B cell (primary cell): Measurements from ENCODE around the gene DNAH6. TPM values are rescaled to one million over a fixed set of nuclear protein-coding genes. Genes with fewer than 3 reads are reported as not detected.

Experiments used
- ATAC-seq: fragments of 200-7000 bp; cut with Tn5 transposase; one replicate; pipeline ENCODE4 v1.10.0; 2021; ENCODE audit warnings: low read depth, mild to moderate bottlenecking, moderate number of reproducible peaks, moderate library complexity
- CTCF ChIA-PET: fragments of 350-600 bp; sonication (Branson Sonifier 250); formaldehyde crosslinking; loops from one replicate; lab custom pipeline; 2021; ENCODE audit warnings: antibody characterized with exemption, inconsistent platforms; lab: Charles Lee
- POLR2A ChIA-PET: fragments of 350-600 bp; sonication (Branson Sonifier 250); formaldehyde crosslinking; loops from one replicate; lab custom pipeline; 2021; ENCODE audit warnings: antibody characterized with exemption; lab: Charles Lee
- DNase-seq: peaks from one replicate; pipeline ENCODE4 v3.0.0; 2013
- H2AFZ ChIP-seq: 2 replicates; pipeline ENCODE4 v1.6.1; 2012; ENCODE audit warnings: mild to moderate bottlenecking, low read depth, low read length; ENCODE audit not compliant: insufficient read depth, poor library complexity, severe bottlenecking
- H3K27ac ChIP-seq, 2 donors: 1 replicate in 1 of 2; 2 replicates in 1 of 2; pipeline ENCODE4 v1.5.1; 2012 to 2013; ENCODE audit warnings: low read length in 2 of 2, mild to moderate bottlenecking in 2 of 2, moderate library complexity in 1 of 2
- H3K27me3 ChIP-seq, 4 experiments: fragments of 200-600 bp in 1 of 4; sonication (generic) in 1 of 4; replicated peaks in 1 of 4; 1 replicate in 2 of 4; 2 replicates in 2 of 4; pipeline versions ENCODE4 v1.6.1 to v1.7.0; 2013 to 2016; ENCODE audit warnings: low read length in 3 of 4, mild to moderate bottlenecking in 2 of 4, mixed read lengths in 1 of 4, moderate library complexity in 1 of 4; ENCODE audit not compliant: insufficient read depth in 4 of 4, control insufficient read depth in 3 of 4; ENCODE audit errors: control extremely low read depth in 1 of 4
- H3K36me3 ChIP-seq, 2 experiments: replicated peaks in 1 of 2; 1 replicate in 1 of 2; 2 replicates in 1 of 2; pipeline versions ENCODE4 v1.6.1 to v1.7.1; 2013; ENCODE audit warnings: low read length in 1 of 2; ENCODE audit not compliant: insufficient read depth in 2 of 2, control insufficient read depth in 1 of 2; ENCODE audit errors: control extremely low read depth in 1 of 2, extremely low read depth in 1 of 2
- H3K4me1 ChIP-seq, 2 donors: fragments of 200-600 bp in 1 of 2; sonication (generic) in 1 of 2; 1 replicate in 1 of 2; 2 replicates in 1 of 2; pipeline versions ENCODE4 v1.5.1 to v1.6.1; 2013 to 2017; ENCODE audit warnings: low read length in 2 of 2; ENCODE audit not compliant: control insufficient read depth in 2 of 2, insufficient read depth in 2 of 2
- H3K4me2 ChIP-seq: replicated peaks from 2 replicates; pipeline ENCODE3; 2012; ENCODE audit warnings: mild to moderate bottlenecking, low read depth, low read length; ENCODE audit not compliant: poor library complexity, severe bottlenecking
- H3K4me3 ChIP-seq, 5 experiments: fragments of 200-600 bp in 1 of 5; sonication (generic) in 1 of 5; 1 replicate in 3 of 5; 2 replicates in 2 of 5; pipeline versions ENCODE4 v1.5.1 to v1.7.0; 2011 to 2016; ENCODE audit warnings: low read length in 4 of 5, mild to moderate bottlenecking in 4 of 5, low read depth in 2 of 5, control low read depth in 1 of 5, moderate library complexity in 1 of 5; ENCODE audit not compliant: insufficient read depth in 1 of 5; ENCODE audit errors: control extremely low read depth in 1 of 5, extremely low read depth in 1 of 5
- H3K79me2 ChIP-seq: fragments of 200-600 bp; sonication (generic); one replicate; pipeline ENCODE4 v1.6.0; 2016; ENCODE audit warnings: low read length; ENCODE audit not compliant: control insufficient read depth, insufficient read depth
- H3K9ac ChIP-seq: fragments of 200-600 bp; sonication (generic); 2 replicates; pipeline ENCODE4 v1.6.1; 2017; ENCODE audit warnings: mild to moderate bottlenecking, low read length, moderate library complexity
- H3K9me3 ChIP-seq, 3 donors: one replicate each; pipeline versions ENCODE4 v1.6.1 to v1.7.1; 2013; ENCODE audit warnings: low read length in 2 of 3; ENCODE audit not compliant: control insufficient read depth in 2 of 3, insufficient read depth in 1 of 3; ENCODE audit errors: control extremely low read depth in 1 of 3
- H4K20me1 ChIP-seq: 2 replicates; pipeline ENCODE4 v1.6.0; 2012; ENCODE audit warnings: mild to moderate bottlenecking, low read length; ENCODE audit not compliant: insufficient read depth, control insufficient read depth, poor library complexity, severe bottlenecking
- H3K27ac Mint-ChIP-seq: one replicate; pipeline ENCODE4 v1.8.0; 2021; ENCODE audit warnings: mixed read lengths
- H3K27me3 Mint-ChIP-seq: one replicate; pipeline ENCODE4 v1.8.0; 2021; ENCODE audit warnings: mixed read lengths
- H3K4me1 Mint-ChIP-seq: one replicate; pipeline ENCODE4 v1.8.0; 2021; ENCODE audit warnings: mixed read lengths
- H3K4me3 Mint-ChIP-seq: one replicate; pipeline ENCODE4 v1.8.0; 2021; ENCODE audit warnings: mixed read lengths
- H3K9me3 Mint-ChIP-seq: one replicate; pipeline ENCODE4 v1.8.0; 2022; ENCODE audit warnings: mixed read lengths; ENCODE audit not compliant: insufficient read depth
- EZH2 ChIP-seq: IDR thresholded peaks from 2 replicates; pipeline ENCODE4 v1.6.1; 2012; ENCODE audit warnings: borderline replicate concordance, low read depth, mild to moderate bottlenecking, moderate library complexity, low read length; ENCODE audit not compliant: insufficient read depth, poor library complexity, severe bottlenecking
- WGBS: methylation state at CpG from one replicate; pipeline ENCODE4 v1.1.5; 2013; ENCODE audit warnings: missing lambda C conversion rate; ENCODE audit not compliant: insufficient coverage; 5-methylcytosine and 5-hydroxymethylcytosine counted together
- intact Hi-C: fragments of 100-400 bp; cut with micrococcal nuclease; formaldehyde crosslinking; loops from one replicate; pipeline ENCODE4 v1.10.0; 2022
- polyA plus RNA-seq: library from polyadenylated mRNA; depleted of rRNA; stranded (reverse); fragments of >200 nt; gene quantifications from 2 replicates; pipeline ENCODE4 v1.2.3, GENCODE V29; 2012
- total RNA-seq, 2 donors: library from RNA; stranded (reverse); fragments of 120-200 nt in 1 of 2; gene quantifications; 1 replicate in 1 of 2; 2 replicates in 1 of 2; pipeline versions ENCODE4 v1.2.3 to v1.2.4, GENCODE V29; 2013 to 2022
- TF ChIP-seq, protein P1 (sequence below): fragments of 200-600 bp; IDR thresholded peaks from one replicate; pipeline ENCODE4 v1.8.0; 2022; ENCODE audit warnings: antibody characterized with exemption, mild to moderate bottlenecking

DNAH6 gene
- total and polyA plus RNA-seq, 2 donors (not counting 1 experiment from before 2014, with no cell fraction given): 0.01 to 1.9 TPM

DNA sequence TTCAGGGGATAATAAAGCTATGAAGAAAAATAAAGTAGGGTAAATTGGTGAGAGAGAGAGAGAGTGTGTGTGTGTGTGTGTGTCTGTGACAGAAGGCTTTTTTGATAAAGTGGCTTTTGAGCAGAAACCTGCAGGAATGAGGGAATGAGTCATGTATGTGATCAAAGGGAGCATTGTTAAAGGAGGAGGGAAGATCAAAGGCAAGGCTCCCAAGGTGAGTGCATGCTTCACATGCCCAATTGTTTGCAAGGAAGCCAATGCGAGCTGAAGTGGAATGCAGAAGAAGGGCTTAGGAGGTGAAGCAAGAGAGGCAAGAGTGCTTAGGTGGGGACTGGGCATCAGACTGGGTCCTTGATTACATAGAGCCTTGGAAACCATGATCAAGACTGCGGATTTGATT is 96.8 kb downstream of the DNAH6 start:
- DNase-seq (no peak), ATAC-seq (no peak)
- CTCF ChIA-PET: no interaction called here
- Histone ChIP-seq H3K4me1 (no peaks in the 10 kb centered on the region), H4K20me1 (no peaks in the 10 kb centered on the region), H3K27me3 (no peaks in the 10 kb centered on the region), H3K9me3 (no peaks in the 10 kb centered on the region), H3K79me2 (no peaks in the 10 kb centered on the region), H3K4me3 (no peak overlapping the region), H2AFZ (no peak overlapping the region), H3K4me2 (no peak overlapping the region), H3K36me3 (no peaks in the 10 kb centered on the region), H3K9ac (no peak overlapping the region), H3K27ac (no peak overlapping the region)
- H3K9me3 Mint-ChIP-seq: no peaks in the 10 kb centered on the region
- intact Hi-C loops: no loop called here
- no peaks in the 10 kb centered on the region for H3K27me3 Mint-ChIP-seq
- no peak overlapping the region for H3K4me3 Mint-ChIP-seq
- WGBS: 100% methylated on average over 1 of the region's 2 CpGs
- no peak overlapping the region for H3K27ac Mint-ChIP-seq
- POLR2A ChIA-PET: no interaction called here
- H3K4me1 Mint-ChIP-seq: no peaks in the 10 kb centered on the region
- no peak for TF ChIP-seq EZH2
- TF ChIP-seq, protein P1, sequence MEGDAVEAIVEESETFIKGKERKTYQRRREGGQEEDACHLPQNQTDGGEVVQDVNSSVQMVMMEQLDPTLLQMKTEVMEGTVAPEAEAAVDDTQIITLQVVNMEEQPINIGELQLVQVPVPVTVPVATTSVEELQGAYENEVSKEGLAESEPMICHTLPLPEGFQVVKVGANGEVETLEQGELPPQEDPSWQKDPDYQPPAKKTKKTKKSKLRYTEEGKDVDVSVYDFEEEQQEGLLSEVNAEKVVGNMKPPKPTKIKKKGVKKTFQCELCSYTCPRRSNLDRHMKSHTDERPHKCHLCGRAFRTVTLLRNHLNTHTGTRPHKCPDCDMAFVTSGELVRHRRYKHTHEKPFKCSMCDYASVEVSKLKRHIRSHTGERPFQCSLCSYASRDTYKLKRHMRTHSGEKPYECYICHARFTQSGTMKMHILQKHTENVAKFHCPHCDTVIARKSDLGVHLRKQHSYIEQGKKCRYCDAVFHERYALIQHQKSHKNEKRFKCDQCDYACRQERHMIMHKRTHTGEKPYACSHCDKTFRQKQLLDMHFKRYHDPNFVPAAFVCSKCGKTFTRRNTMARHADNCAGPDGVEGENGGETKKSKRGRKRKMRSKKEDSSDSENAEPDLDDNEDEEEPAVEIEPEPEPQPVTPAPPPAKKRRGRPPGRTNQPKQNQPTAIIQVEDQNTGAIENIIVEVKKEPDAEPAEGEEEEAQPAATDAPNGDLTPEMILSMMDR: no peak

DNA sequence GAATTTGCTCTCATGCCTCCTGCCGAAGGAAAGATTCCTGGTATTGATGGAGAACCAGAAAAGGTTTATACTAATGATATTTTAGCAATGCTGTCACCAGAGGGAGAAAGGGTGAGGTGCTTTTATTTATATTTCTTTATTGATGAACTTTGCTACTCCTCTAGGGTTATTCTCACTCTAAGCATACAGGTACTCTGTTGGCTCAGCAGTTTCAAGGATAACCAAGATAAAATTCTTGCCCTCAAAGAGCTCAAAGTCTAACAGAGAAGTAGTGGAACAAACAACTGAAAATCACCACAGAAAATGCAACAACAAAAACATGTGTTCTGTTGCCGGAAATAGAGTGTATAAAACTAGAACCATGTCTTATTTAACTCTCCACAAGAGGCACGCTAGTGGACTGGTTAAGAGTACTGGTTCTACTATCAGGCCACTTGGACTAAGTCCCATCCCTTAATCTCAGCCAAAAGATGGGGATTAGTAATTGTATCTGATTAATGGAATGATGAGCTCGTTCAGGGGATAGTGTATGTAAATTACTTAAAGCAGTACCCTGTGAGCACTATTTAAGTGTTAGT is 103.6 kb downstream of the DNAH6 start:
- DNase-seq: no peak
- Mint-ChIP-seq H3K4me3 (no peak overlapping the region), H3K4me1 (no peaks in the 10 kb centered on the region), H3K9me3 (no peaks in the 10 kb centered on the region), H3K27me3 (no peaks in the 10 kb centered on the region), H3K27ac (no peak overlapping the region)
- Histone ChIP-seq H3K4me1 (no peaks in the 10 kb centered on the region), H3K79me2 (no peaks in the 10 kb centered on the region), H4K20me1 (no peaks in the 10 kb centered on the region), H3K4me2 (no peak overlapping the region), H2AFZ (no peak overlapping the region), H3K4me3 (no peak overlapping the region), H3K27me3 (no peaks in the 10 kb centered on the region), H3K27ac (no peak overlapping the region), H3K9me3 (no peaks in the 10 kb centered on the region), H3K9ac (no peak overlapping the region), H3K36me3 (no peaks in the 10 kb centered on the region)
- TF ChIP-seq EZH2: no peak
- TF ChIP-seq, protein P1: no peak
- WGBS: 71% methylated on average over 1 of the region's 4 CpGs
- ATAC-seq: no peak
- ChIA-PET POLR2A (no interaction called here), CTCF (no interaction called here)
- intact Hi-C loops: no loop called here
